Thyroid gland (tissue), 4 donors: ENCODE data around the gene SIAH3.

ENCODE experiments used
- CTCF ChIP-seq, 6 experiments: fragments of 200-600 bp in 3 of 6; fragments of 450-650 bp in 3 of 6; sonication (generic) in 3 of 6; IDR thresholded peaks; one replicate each; pipeline ENCODE4 v1.5.1; 2016 to 2019; ENCODE audit warnings: antibody characterized with exemption in 6 of 6, mild to moderate bottlenecking in 2 of 6, inconsistent platforms in 1 of 6, moderate library complexity in 1 of 6
- POLR2A ChIP-seq, 2 donors: fragments of 450-650 bp; IDR thresholded peaks; one replicate each; pipeline ENCODE4 v1.6.1; 2017; ENCODE audit warnings: antibody characterized with exemption in 2 of 2, mild to moderate bottlenecking in 2 of 2, moderate library complexity in 1 of 2

GRCh38 chr13:45872566-45872965 is 21.0 kb upstream of the SIAH3 start:
- no peak for TF ChIP-seq POLR2A (IDR thresholded peaks at IDR 0.05)
- no peak for TF ChIP-seq CTCF (IDR thresholded peaks at IDR 0.05)
